Measurements from ENCODE around the gene DDC. TPM values are rescaled to one million over a fixed set of nuclear protein-coding genes. Genes with fewer than 3 reads are reported as not detected.
A peak's percentile ranks its signal among the peaks of the same experiment; 100 is the strongest.

DDC gene
- total RNA-seq, 4 donors from 2014 or later = 0.24 to 1.3 TPM; not detected in 2

GRCh38 chr7:50467817-50468610 lies 97.2 kb downstream of the DDC start:
- H3K27me3 ChIP-seq = no peaks in the 10 kb centered on the region
- intact Hi-C loops (cut with DNase I; ENCODE audit: low total_unique reads) (loop anchor here (1.0 to 10.0 kb wide), 6 partner anchors 41 to 697 kb away; no protein-coding TSS in a partner anchor), in situ Hi-C loops (cut with MboI; ENCODE audit: low sequenced_read_pairs in 4 of 4) (loop anchor here (5.0 to 25.0 kb wide), 9 partner anchors 127 to 894 kb away; partner anchors contain the start of gene GRB10 (in 2 of the 4))
- peak; percentile 72 to 82 for DNase-seq
- no peaks in the 10 kb centered on the region for H3K9me3 ChIP-seq
- no peak for TF ChIP-seq POLR2A (IDR thresholded peaks at IDR 0.05)
- TF ChIP-seq, protein P1, sequence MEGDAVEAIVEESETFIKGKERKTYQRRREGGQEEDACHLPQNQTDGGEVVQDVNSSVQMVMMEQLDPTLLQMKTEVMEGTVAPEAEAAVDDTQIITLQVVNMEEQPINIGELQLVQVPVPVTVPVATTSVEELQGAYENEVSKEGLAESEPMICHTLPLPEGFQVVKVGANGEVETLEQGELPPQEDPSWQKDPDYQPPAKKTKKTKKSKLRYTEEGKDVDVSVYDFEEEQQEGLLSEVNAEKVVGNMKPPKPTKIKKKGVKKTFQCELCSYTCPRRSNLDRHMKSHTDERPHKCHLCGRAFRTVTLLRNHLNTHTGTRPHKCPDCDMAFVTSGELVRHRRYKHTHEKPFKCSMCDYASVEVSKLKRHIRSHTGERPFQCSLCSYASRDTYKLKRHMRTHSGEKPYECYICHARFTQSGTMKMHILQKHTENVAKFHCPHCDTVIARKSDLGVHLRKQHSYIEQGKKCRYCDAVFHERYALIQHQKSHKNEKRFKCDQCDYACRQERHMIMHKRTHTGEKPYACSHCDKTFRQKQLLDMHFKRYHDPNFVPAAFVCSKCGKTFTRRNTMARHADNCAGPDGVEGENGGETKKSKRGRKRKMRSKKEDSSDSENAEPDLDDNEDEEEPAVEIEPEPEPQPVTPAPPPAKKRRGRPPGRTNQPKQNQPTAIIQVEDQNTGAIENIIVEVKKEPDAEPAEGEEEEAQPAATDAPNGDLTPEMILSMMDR (IDR thresholded peaks at IDR 0.05 in 4 of 5, conservative IDR thresholded peaks at IDR 0.05 in 1 of 5) = peak; percentile 93 to 95 (median 94)
- H3K36me3 ChIP-seq = no peaks in the 10 kb centered on the region
- peak overlapping the region; percentile 71 to 81 (median 74) for H3K27ac ChIP-seq
- H3K4me1 ChIP-seq = peaks cover 5 to 8% of the 10 kb centered on the region in 2 donors
- peak overlapping the region; percentile 21 to 57 (median 35) for H3K4me3 ChIP-seq
- peak; percentile 87 for ATAC-seq

DNA sequence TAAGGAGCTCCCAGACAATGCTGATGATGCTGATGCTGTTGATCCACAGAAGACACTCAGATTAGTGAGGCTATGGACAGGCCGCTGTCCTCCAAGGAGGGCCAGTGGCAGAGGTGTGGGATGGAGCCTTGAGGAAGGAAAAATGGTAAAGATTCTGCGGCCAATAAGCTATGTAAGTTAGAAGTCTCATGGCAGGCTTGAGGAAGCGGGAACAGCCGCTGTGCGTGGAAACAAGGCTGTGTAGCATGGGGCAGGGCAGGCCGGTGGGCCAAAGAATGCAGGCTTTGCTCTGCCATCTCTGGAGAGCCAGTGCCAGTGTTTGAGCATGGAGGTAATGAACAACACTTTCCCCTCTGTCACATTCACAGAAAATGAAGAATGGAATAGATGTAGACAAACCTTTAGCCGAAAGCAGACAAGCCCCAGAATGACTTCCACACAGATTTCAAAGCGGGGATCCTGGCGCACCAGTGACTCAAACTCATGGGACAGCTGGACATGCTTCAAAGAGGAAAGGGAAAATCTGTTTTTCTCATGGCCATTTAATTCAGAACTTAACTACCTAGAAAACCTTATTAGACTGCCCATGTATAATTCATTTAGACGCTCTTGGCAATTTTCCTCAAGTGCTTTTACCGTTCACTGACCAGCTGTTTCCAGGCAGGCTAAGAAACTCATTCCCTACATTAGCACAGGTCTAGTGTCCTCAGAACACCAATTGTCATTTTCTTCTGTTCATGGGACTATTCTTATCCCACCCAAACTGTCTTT lies 98.2 kb downstream of the DDC start:
- in situ Hi-C loops (cut with MboI; ENCODE audit: low sequenced_read_pairs in 4 of 4) (loop anchor here (5.0 to 25.0 kb wide), 9 partner anchors 128 to 895 kb away; partner anchors contain the start of gene GRB10 (in 2 of the 4)), intact Hi-C loops (cut with DNase I; ENCODE audit: low total_unique reads) (loop anchor here (10.0 kb wide), 3 partner anchors 328 to 698 kb away; no protein-coding TSS in a partner anchor)
- H3K27ac ChIP-seq = peak overlapping the region in 3 of 4 donors; percentile 71 to 81 (median 75)
- no peaks in the 10 kb centered on the region for H3K9me3 ChIP-seq
- DNase-seq (no peak), ATAC-seq (no peak)
- H3K4me3 ChIP-seq = no peak overlapping the region
- no peak for TF ChIP-seq POLR2A (IDR thresholded peaks at IDR 0.05)
- TF ChIP-seq, protein P1 (IDR thresholded peaks at IDR 0.05 in 4 of 5, conservative IDR thresholded peaks at IDR 0.05 in 1 of 5) = no peak
- no peaks in the 10 kb centered on the region for H3K36me3 ChIP-seq
- H3K27me3 ChIP-seq = no peaks in the 10 kb centered on the region
- H3K4me1 ChIP-seq = peaks cover 5% of the 10 kb centered on the region in 2 donors

- in situ Hi-C loops (cut with MboI; ENCODE audit: low sequenced_read_pairs in 4 of 4) (loop anchor here (10.0 to 25.0 kb wide), 8 partner anchors 132 to 899 kb away; partner anchors contain the start of gene GRB10 (in 2 of the 4)), intact Hi-C loops (cut with DNase I; ENCODE audit: low total_unique reads) (loop anchor here (10.0 kb wide), 3 partner anchors 332 to 702 kb away; no protein-coding TSS in a partner anchor)
- no peak overlapping the region for H3K4me3 ChIP-seq
Observed at GRCh38 chr7:50463035-50463434, 102.2 kb downstream of the DDC start.

DNA sequence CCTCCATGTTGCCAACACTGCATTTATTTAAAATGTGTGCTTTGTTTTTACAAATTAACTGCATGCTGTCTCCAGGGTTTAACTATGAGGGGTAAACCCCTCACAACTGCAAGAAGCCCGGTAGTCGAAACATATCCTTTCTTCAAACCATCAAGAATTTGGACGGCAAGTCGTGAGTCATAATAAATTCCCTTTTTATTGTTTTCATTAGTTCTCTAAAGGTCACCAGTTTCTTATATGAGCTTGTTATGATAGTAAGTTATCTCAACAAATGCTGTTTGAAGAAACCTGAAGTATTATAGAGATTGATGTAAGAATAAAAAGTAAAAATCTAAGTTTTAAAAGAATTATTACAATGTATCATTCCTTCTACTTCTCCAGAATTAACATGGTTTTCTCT lies 102.8 kb downstream of the DDC start:
- intact Hi-C loops (cut with DNase I; ENCODE audit: low total_unique reads) = loop anchor here (10.0 kb wide), 3 partner anchors 332 to 702 kb away; no protein-coding TSS in a partner anchor
- DNase-seq (no peak), ATAC-seq (no peak)
- TF ChIP-seq POLR2A (IDR thresholded peaks at IDR 0.05) = no peak
- TF ChIP-seq, protein P1 (IDR thresholded peaks at IDR 0.05 in 4 of 5, conservative IDR thresholded peaks at IDR 0.05 in 1 of 5) = no peak
- no peak overlapping the region for H3K4me3 ChIP-seq
- H3K27me3 ChIP-seq = no peaks in the 10 kb centered on the region
- H3K36me3 ChIP-seq = no peaks in the 10 kb centered on the region
- no peak overlapping the region for H3K27ac ChIP-seq
- H3K4me1 ChIP-seq = no peaks in the 10 kb centered on the region
- no peaks in the 10 kb centered on the region for H3K9me3 ChIP-seq
- in situ Hi-C loops (cut with MboI; ENCODE audit: low sequenced_read_pairs in 4 of 4) = loop anchor here (10.0 to 25.0 kb wide), 8 partner anchors 132 to 900 kb away; partner anchors contain the start of gene GRB10 (in 2 of the 4)

More at GRCh38 chr7:50463035-50463434, 102.2 kb downstream of the DDC start:
- ATAC-seq = no peak
- H3K36me3 ChIP-seq = no peaks in the 10 kb centered on the region
- no peak overlapping the region for H3K27ac ChIP-seq
- H3K9me3 ChIP-seq = no peaks in the 10 kb centered on the region
- TF ChIP-seq, protein P1 (IDR thresholded peaks at IDR 0.05 in 4 of 5, conservative IDR thresholded peaks at IDR 0.05 in 1 of 5) = no peak
- no peak for TF ChIP-seq POLR2A (IDR thresholded peaks at IDR 0.05)
- no peak for DNase-seq
- no peaks in the 10 kb centered on the region for H3K27me3 ChIP-seq
- H3K4me1 ChIP-seq = peaks cover 5% of the 10 kb centered on the region in 2 donors
